H1 (cell line): ENCODE results near the gene CACNB2. TPM values are rescaled to one million over a fixed set of nuclear protein-coding genes. Genes with fewer than 3 reads are reported as not detected.

Experiments
- E2F6 ChIP-seq: IDR thresholded peaks from 2 replicates; pipeline ENCODE4 v1.6.1; 2012; ENCODE audit warnings: inconsistent platforms
- HDAC2 ChIP-seq, 2 experiments: fragments of 300-600 bp in 1 of 2; sonication (generic) in 1 of 2; IDR thresholded peaks; 2 replicates each; pipeline ENCODE4 v1.6.1; 2011 to 2012; ENCODE audit warnings: low read depth in 2 of 2, low read length in 2 of 2, mild to moderate bottlenecking in 2 of 2, moderate library complexity in 2 of 2, borderline replicate concordance in 1 of 2, inconsistent platforms in 1 of 2
- HDAC6 ChIP-seq: IDR thresholded peaks from one replicate; pipeline ENCODE4 v1.7.1; 2012; ENCODE audit warnings: low read depth, mild to moderate bottlenecking, inconsistent platforms, low read length, moderate library complexity
- MAX ChIP-seq: IDR thresholded peaks from 2 replicates; pipeline ENCODE4 v1.6.1; 2012; ENCODE audit warnings: inconsistent platforms
- ZNF274 ChIP-seq: IDR thresholded peaks from 2 replicates; pipeline ENCODE4 v1.7.0; 2012; ENCODE audit warnings: low read length, borderline replicate concordance; ENCODE audit errors: extremely low read depth
- polyA plus RNA-seq, 7 experiments: library from polyadenylated mRNA; depleted of rRNA in 3 of 7; stranded (reverse) in 5 of 7; unstranded in 2 of 7; fragments of >200 nt in 5 of 7; fragments of 200-250 nt in 2 of 7; gene quantifications; 1 replicate in 5 of 7; 2 replicates in 1 of 7; 4 replicates in 1 of 7; pipeline versions ENCODE4 v1.2.1 to v1.2.3, GENCODE V29; 2011 to 2013; ENCODE audit warnings: missing spikeins in 2 of 7, mixed read lengths in 2 of 7
- total RNA-seq: library from RNA; stranded (reverse); fragmentation: NEBNext Ultra II Directional; extraction: Animal tissue kit (Norgen Biotek cat#: 25700); gene quantifications from 2 replicates; pipeline ENCODE4 v1.2.1, GENCODE V29; 2021

Gene CACNB2
- total and polyA plus RNA-seq, 2 of the 8 experiments (the other 6 are each of a cell fraction or from before 2014, with no cell fraction given): 2.4 to 3.2 TPM

- TF ChIP-seq E2F6 (no peak), ZNF274 (no peak), HDAC2 (IDR thresholded peaks at IDR 0.05; ENCODE audit: borderline replicate concordance in 1 of 2, low read depth in 2 of 2, low read length in 2 of 2) (no peak), HDAC6 (no peak), MAX (no peak)
Measured at GRCh38 chr10:18523858-18524257, 383.6 kb downstream of the CACNB2 start (continued).
